Adrenal gland (tissue), 12 donors: ENCODE measurements around the gene GPR157. TPM values are rescaled to one million over a fixed set of nuclear protein-coding genes. Genes with fewer than 3 reads are reported as not detected.

Source experiments
- DNase-seq, 7 donors: peaks; one replicate each; pipeline ENCODE4 v3.0.0-alpha.2; 2019 to 2020
- H3K27ac ChIP-seq, 5 donors: fragments of 200-600 bp; sonication (generic) in 4 of 5; 1 replicate in 3 of 5; 2 replicates in 2 of 5; pipeline versions ENCODE4 v1.5.1 to v1.8.0; 2016 to 2020; ENCODE audit warnings: mild to moderate bottlenecking in 1 of 5
- H3K27me3 ChIP-seq: fragments of 200-600 bp; 2 replicates; pipeline ENCODE4 v1.8.0; 2021
- H3K36me3 ChIP-seq, 2 donors: fragments of 200-600 bp; replicated peaks in 1 of 2; 1 replicate in 1 of 2; 2 replicates in 1 of 2; pipeline versions ENCODE4 v1.5.1 to v1.8.0; 2018 to 2022
- H3K4me1 ChIP-seq, 2 donors: fragments of 200-600 bp; replicated peaks in 1 of 2; 1 replicate in 1 of 2; 2 replicates in 1 of 2; pipeline versions ENCODE4 v1.5.1 to v1.8.0; 2018 to 2021
- H3K4me3 ChIP-seq, 4 donors: fragments of 200-600 bp; sonication (generic) in 3 of 4; one replicate each; pipeline ENCODE4 v1.5.1; 2016 to 2018
- H3K9me3 ChIP-seq, 3 donors: fragments of 200-600 bp; sonication (generic) in 1 of 3; replicated peaks in 1 of 3; 1 replicate in 2 of 3; 2 replicates in 1 of 3; pipeline versions ENCODE4 v1.5.1 to v1.8.0; 2016 to 2021
- POLR2A ChIP-seq, 2 donors: fragments of 450-650 bp; IDR thresholded peaks; one replicate each; pipeline ENCODE4 v1.6.1; 2017; ENCODE audit warnings: antibody characterized with exemption in 2 of 2, mild to moderate bottlenecking in 2 of 2, moderate library complexity in 1 of 2
- WGBS, 4 donors: extraction: QIAGEN DNeasy Blood & Tissue Kit in 2 of 4; methylation state at CpG; one replicate each; pipeline versions ENCODE4 v1.1.5 to v1.1.7; 2013 to 2017; 5-methylcytosine and 5-hydroxymethylcytosine counted together
- intact Hi-C, 2 donors: fragments of 100-400 bp; cut with DNase I; formaldehyde crosslinking; loops; one replicate each; pipeline versions ENCODE4 v1.14.1 to v1.15.0; 2022 to 2023
- polyA plus RNA-seq, 3 donors: library from polyadenylated mRNA; stranded (reverse); fragments of 200-250 nt in 2 of 3; fragments of 350-450 nt in 1 of 3; fragmentation: Illumina TruSeq in 1 of 3; extraction: RNeasy Lipid Tissue Mini Kit (QIAGEN cat#74804) in 1 of 3; gene quantifications; one replicate each; pipeline ENCODE4 v1.2.3, GENCODE V29; 2013 to 2014
- total RNA-seq, 9 donors: library from RNA; depleted of rRNA in 4 of 9; stranded (reverse); fragments of >200 nt in 4 of 9; fragments of 120-200 nt in 1 of 9; fragmentation: NEBNext Ultra II Directional in 1 of 9; extraction: Animal tissue kit (Norgen Biotek cat#: 25700) in 1 of 9; gene quantifications; one replicate each; pipeline versions ENCODE4 v1.1.0 to v1.2.4, GENCODE V29; 2013 to 2023
- TF ChIP-seq, protein P1 (sequence below), 6 experiments: fragments of 450-650 bp in 4 of 6; fragments of 200-600 bp in 2 of 6; sonication (generic) in 1 of 6; IDR thresholded peaks; 1 replicate in 5 of 6; 2 replicates in 1 of 6; pipeline versions ENCODE4 v1.5.1 to v1.8.0; 2016 to 2021; ENCODE audit warnings: antibody characterized with exemption in 6 of 6, mild to moderate bottlenecking in 2 of 6, moderate library complexity in 1 of 6
- donor health status: healthy with polysubstance abuse.
- donor health status: Bipolar disorder and iron deficiency.
- donor health status: DM: yes; HTN: yes; CAD: no.
- donor health status: DM: no; HTN: no; CAD: no.
- donor health status: DM: no; HTN: no; CAD: no.
- donor health status: DM: yes; HTN: yes; CAD: no.

The GPR157 gene
- total and polyA plus RNA-seq, 12 donors: 2.0 to 16.8 (median 7.5) TPM

DNA sequence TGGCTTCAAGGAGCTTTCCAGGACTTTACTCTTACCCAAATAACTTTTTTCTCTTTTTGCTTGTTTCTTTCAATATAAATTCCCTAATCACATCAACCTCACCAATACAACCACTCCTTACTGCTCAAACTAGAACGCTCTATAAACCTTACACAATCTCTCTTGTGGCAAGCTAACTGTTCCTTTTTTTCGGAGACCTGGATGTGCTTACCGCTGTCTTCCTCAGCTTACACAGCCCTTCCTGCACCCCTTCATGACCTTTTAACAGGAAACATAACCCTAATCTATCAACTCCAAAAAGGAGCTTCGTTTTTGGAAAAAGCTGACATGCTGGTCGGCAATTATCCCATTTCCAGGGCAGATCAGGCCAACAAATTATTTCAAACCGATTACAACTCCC, 35.3 kb downstream of the GPR157 start:
- intact Hi-C loops: no loop called here
- no peak overlapping the region for H3K27ac ChIP-seq
- H3K9me3 ChIP-seq: no peaks in the 10 kb centered on the region
- TF ChIP-seq, protein P1, sequence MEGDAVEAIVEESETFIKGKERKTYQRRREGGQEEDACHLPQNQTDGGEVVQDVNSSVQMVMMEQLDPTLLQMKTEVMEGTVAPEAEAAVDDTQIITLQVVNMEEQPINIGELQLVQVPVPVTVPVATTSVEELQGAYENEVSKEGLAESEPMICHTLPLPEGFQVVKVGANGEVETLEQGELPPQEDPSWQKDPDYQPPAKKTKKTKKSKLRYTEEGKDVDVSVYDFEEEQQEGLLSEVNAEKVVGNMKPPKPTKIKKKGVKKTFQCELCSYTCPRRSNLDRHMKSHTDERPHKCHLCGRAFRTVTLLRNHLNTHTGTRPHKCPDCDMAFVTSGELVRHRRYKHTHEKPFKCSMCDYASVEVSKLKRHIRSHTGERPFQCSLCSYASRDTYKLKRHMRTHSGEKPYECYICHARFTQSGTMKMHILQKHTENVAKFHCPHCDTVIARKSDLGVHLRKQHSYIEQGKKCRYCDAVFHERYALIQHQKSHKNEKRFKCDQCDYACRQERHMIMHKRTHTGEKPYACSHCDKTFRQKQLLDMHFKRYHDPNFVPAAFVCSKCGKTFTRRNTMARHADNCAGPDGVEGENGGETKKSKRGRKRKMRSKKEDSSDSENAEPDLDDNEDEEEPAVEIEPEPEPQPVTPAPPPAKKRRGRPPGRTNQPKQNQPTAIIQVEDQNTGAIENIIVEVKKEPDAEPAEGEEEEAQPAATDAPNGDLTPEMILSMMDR (IDR thresholded peaks at IDR 0.05): no peak
- no peaks in the 10 kb centered on the region for H3K36me3 ChIP-seq
- no peaks in the 10 kb centered on the region for H3K4me1 ChIP-seq
- no peak for DNase-seq
- H3K4me3 ChIP-seq: no peak overlapping the region
- WGBS, 4 donors: 53 to 66% (median 58%) methylated on average over 6 of the region's 6 CpGs
- no peaks in the 10 kb centered on the region for H3K27me3 ChIP-seq

DNA sequence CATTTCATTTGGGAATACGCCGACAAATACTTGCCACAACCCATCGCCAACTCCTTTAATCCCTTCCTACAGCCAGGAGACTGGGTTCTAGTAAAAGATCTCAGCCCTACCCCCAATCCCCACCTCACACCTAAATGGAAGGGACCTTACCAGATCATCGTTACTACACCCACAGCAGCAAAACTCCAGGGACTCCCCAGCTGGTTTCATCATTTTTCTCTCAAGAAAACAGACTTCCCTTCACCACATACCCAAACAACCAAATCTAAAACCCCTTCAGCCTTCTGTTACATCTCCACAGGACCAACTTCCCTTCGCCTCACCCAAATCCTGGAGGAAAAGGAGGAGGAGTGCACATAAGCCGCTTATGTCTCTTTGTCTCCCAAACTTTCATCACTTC, 35.8 kb downstream of the GPR157 start:
- 70 to 86% (median 79%) methylated on average over 6 of the region's 6 CpGs for WGBS, 4 donors
- Histone ChIP-seq H3K4me1 (no peaks in the 10 kb centered on the region), H3K36me3 (no peaks in the 10 kb centered on the region), H3K27ac (no peak overlapping the region), H3K4me3 (no peak overlapping the region), H3K27me3 (no peaks in the 10 kb centered on the region), H3K9me3 (no peaks in the 10 kb centered on the region)
- intact Hi-C loops: no loop called here
- TF ChIP-seq, protein P1 (IDR thresholded peaks at IDR 0.05): no peak
- no peak for TF ChIP-seq POLR2A (IDR thresholded peaks at IDR 0.05)
- no peak for DNase-seq

DNA sequence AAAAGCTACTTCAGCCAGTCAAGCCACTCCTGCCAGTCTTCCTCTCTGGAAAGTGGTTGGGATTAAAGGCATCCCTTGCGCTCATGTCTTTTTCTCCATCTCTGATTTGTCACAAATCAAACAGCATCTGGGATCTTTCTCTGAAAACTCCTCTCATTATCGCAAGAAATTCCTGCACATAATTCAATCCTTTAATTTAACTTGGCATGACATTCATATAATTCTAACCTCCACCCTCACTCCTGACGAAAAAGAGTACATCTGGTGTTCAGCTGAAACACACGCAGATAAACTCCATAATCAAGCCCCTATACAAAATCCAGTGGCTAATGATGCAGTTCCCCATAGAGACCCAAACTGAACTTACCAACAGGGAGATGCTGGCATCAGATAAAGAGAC, 40.1 kb downstream of the GPR157 start:
- 67 to 79% (median 75%) methylated on average over 4 of the region's 4 CpGs for WGBS, 4 donors
- Histone ChIP-seq H3K4me1 (no peaks in the 10 kb centered on the region), H3K36me3 (no peaks in the 10 kb centered on the region), H3K9me3 (no peaks in the 10 kb centered on the region), H3K4me3 (no peak overlapping the region), H3K27me3 (no peaks in the 10 kb centered on the region), H3K27ac (no peak overlapping the region)
- intact Hi-C loops: no loop called here
- DNase-seq: no peak
- TF ChIP-seq POLR2A (IDR thresholded peaks at IDR 0.05): no peak
- TF ChIP-seq, protein P1 (IDR thresholded peaks at IDR 0.05): no peak

DNA sequence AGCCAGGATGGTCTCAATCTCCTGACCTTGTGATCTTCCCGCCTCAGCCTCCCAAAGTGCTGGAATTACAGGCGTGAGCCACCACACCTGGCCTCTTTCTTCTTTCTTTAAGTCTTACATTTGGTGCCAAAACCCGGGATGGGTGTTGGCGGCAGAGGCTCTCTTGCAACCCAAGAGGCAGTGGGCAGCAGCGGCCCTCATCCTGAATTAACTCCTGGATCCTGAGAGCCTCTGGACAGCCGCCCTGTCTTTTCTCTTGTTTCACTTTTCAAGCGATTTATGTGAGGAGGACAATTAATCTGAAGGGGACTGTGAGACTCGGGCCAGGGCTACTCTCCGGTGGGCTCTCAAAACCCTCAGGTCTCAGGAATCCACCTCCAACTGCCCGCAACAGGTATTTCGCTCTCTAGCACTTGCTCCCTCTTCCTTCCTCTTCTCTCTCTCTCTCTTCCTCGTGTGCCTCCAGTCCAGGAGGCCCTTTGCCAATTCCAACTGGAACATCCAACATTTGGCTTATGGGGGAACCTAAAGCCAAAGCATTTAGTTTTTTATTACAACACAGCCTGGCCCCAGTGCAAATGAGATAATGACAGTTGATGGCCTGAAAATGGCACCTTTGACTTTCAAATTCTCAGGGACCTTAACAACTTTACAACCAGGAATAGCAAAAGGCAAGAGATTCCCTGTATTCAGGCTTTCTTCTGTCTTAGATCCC, 41.3 kb downstream of the GPR157 start:
- Histone ChIP-seq H3K27me3 (no peaks in the 10 kb centered on the region), H3K9me3 (no peaks in the 10 kb centered on the region), H3K27ac (no peak overlapping the region), H3K4me3 (no peak overlapping the region), H3K36me3 (no peaks in the 10 kb centered on the region), H3K4me1 (no peaks in the 10 kb centered on the region)
- DNase-seq: no peak
- TF ChIP-seq POLR2A (IDR thresholded peaks at IDR 0.05): no peak
- TF ChIP-seq, protein P1 (IDR thresholded peaks at IDR 0.05): no peak
- intact Hi-C loops: no loop called here
- 79 to 89% (median 86%) methylated on average over 12 of the region's 12 CpGs for WGBS, 4 donors
